22Rv1 (cell line): Measurements from ENCODE around the gene SLC27A1.

Source experiments
- H3K27ac ChIP-seq: fragments of 450-650 bp; 2 replicates; pipeline ENCODE4 v1.5.1; 2017
- ZFX ChIP-seq: fragments of 450-650 bp; IDR thresholded peaks from 2 replicates; pipeline ENCODE4 v1.6.1; 2017; ENCODE audit warnings: antibody characterized with exemption, borderline replicate concordance
- TF ChIP-seq, protein P1 (sequence below): fragments of 450-650 bp; IDR thresholded peaks from 2 replicates; pipeline ENCODE4 v1.5.1; 2017; ENCODE audit warnings: mild to moderate bottlenecking

SLC27A1 gene

DNA sequence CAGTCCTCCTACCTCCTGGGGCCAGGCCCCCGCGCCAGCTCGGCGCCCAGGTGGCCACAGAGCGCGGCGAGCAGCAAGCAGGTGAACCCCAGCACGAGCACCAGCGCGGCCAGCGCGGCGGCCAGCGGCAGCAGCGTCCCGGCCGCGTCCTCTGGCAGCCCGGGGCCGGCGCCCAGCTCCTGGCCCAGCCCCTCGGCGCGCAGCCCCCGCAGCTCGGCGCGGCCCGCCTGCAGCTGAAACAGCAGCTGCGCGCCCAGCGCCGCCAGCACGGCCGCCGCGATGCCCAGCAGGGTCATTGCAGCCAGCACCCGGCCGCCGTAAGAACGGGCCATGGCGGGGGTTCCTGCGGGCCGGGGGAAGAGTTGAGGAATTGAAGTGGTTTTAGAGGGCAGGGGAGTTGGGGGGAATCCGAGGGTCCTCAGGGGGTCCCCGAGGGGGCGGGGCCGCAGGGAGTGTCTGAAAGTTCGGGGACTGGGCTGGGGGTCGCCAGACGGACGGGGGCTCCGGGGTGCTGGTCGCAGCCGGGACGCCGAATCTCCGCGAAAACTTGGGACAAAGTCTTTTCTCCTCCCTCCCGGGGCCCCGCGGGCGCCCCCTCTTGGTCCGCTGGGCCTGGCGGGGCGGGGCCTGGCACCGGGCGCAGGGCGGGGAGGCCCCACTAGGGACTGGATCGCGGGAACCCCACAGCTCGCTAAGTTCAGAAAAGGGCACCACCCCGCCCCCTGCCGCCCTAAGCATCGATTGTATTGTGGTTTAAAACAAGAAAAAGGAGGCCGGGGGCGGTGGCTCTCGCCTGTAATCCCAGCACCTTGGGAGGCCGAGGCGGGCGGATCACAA, 22.0 kb upstream of the SLC27A1 start, which contains the start of gene TMEM221:
TMEM221 (minus strand) TSS at position 538 of the 837 bp plus-strand sequence; CDS start at position 332, 206 bp downstream.
- H3K27ac ChIP-seq, result no peak within 1 kb of the TSS
- TF ChIP-seq, protein P1, sequence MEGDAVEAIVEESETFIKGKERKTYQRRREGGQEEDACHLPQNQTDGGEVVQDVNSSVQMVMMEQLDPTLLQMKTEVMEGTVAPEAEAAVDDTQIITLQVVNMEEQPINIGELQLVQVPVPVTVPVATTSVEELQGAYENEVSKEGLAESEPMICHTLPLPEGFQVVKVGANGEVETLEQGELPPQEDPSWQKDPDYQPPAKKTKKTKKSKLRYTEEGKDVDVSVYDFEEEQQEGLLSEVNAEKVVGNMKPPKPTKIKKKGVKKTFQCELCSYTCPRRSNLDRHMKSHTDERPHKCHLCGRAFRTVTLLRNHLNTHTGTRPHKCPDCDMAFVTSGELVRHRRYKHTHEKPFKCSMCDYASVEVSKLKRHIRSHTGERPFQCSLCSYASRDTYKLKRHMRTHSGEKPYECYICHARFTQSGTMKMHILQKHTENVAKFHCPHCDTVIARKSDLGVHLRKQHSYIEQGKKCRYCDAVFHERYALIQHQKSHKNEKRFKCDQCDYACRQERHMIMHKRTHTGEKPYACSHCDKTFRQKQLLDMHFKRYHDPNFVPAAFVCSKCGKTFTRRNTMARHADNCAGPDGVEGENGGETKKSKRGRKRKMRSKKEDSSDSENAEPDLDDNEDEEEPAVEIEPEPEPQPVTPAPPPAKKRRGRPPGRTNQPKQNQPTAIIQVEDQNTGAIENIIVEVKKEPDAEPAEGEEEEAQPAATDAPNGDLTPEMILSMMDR, result peak; percentile 76
- no peak for TF ChIP-seq ZFX

DNA sequence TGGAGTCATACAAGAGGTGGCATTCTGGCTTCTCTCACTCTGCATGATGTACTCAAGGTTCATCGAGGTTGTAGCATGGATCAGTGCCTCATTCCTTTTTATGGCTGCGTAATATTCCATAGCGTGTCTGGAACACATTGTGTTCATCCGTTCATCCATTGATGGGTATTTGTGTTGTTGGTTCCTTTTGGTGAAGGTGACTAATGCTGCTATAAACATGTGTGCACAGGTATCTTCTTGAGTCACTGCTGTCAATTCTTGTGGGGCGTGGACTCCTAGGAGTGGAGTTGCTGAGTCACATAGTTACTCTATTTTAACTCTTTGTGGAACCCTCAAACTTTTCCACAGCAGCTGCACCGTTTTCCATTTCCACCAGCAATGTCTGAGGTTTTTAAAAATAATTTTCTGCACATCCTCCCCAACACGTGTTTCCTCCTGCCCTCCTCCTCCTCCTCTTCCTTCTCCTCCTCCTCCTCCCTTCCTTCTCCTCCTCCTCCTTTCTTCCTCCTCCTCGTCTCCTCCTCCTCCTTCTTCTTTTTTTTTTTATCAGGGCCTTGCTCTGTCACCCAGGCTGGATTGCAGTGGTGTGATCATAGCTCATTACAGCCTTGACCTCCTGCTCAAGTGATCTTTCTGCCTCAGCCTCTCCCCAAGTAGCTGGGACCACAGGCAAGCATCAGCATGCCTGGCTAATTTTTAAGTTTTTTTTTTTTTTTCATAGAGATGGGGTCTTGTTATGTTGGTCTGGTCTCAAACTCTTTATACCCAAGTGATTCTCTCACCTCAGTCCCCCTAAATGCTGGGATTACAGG, 19.9 kb upstream of the SLC27A1 start:
- TF ChIP-seq ZFX, result no peak
- TF ChIP-seq, protein P1, result no peak
- H3K27ac ChIP-seq, result no peak overlapping the region

DNA sequence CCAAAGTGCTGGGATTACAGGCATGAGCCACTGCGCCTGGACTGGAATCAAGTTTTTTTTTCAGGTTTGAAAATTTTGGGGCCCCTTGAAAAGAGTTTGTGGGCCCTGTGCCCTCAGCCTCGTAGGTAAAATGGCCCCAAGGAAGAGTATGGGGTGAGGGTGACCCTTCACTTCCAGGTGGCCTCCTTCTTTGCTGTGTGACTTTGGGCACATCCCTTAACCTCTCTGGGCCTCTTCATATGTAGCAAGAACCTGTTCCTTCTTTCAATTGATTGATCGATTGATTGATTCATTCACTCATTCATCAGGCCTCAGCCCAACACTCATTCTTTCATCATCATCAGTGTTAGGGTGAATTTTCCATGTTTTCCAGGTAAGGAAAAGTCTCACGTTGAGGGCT, 18.5 kb upstream of the SLC27A1 start:
- TF ChIP-seq, protein P1, result no peak
- H3K27ac ChIP-seq, result no peak overlapping the region

DNA sequence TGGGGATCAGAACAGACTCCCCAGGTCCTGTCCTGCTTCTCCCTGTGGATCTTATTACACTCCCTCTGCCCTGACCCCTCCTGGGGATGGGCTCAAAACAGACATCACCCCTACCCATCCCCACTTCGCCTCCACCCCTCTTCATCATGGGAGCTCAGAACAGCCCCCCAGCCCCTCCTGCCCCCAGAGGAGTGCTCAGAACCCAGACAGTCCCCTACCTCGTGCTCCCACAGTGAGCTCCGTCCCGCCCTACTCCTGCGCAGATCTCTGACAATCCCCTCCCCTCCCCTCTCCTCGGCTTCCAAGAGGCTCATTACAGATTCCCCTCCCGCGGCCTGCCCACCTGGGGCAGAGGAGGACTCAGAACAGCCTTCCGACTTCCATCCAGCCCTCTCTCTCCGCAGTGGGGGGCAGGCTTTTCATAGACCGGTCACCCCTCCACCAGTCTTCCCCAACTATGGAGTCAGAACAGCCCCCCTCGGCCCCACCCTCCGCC, 15.7 kb upstream of the SLC27A1 start:
- TF ChIP-seq, protein P1, result no peak
- TF ChIP-seq ZFX, result no peak

DNA sequence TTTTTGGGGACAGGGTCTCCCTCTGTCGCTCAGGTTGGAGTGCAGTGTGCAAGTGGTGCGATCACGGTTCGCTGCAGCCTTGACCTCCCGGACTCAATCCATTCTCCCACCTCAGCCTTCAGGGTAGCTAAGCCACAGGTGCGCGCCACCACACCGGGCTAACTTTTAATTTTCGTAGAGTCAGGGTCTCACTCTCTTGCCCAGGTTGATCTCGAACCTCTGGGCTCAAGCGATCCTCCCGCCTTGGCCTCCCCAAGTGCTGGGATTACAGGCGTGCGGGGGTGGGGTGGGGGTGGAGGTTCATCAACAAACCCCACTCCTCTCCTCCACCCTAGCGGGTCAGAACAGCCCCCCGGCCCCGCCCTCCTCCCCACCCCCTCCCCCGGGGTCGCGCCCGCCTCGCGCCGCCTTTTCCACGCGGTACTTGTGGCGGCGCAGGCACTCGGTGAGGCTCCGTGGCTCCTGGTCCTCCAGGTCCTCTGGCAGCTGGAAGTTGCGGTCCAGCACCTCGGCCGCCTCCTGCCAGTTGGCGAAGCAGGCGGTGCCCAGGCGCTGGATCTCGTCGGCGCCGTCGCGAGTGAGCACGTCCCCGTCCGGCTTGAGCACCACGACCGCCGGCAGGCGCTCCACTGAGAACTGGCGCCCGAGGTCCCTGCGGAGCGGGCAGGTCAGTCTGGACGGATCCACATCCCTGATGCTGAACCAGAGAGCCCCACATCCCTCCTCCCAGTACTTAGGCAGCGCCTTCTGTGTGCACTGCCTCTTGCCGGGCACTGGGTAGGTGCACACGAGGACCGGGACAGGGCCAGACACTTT, 14.8 kb upstream of the SLC27A1 start:
- TF ChIP-seq, protein P1, result no peak
- no peak for TF ChIP-seq ZFX
- H3K27ac ChIP-seq, result no peak overlapping the region

More for the DNA sequence above, 15.7 kb upstream of the SLC27A1 start:
- no peak overlapping the region for H3K27ac ChIP-seq

DNA sequence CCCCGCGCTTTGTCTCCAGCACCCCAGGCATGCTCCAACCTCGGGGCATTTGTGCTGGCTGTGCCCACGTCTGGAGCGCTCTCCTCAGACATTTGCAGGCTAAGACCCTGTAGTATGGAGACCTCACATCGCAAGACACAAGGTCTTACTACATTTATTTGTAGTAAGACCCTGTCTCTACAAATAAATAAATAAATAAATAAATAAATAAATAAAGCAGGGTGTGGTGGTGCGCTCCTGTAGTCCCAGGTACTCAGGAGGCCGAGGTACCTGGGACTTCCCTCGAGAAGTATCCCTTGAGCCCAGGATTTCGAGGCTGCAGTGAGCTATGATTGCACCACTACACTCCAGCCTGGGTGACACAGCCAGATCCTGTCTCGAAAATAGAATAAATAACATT, 14.2 kb upstream of the SLC27A1 start:
- H3K27ac ChIP-seq, result no peak overlapping the region
- no peak for TF ChIP-seq ZFX
- TF ChIP-seq, protein P1, result no peak
